Lung (tissue), 12 donors: ENCODE results near the gene RPF1. TPM values are rescaled to one million over a fixed set of nuclear protein-coding genes. Genes with fewer than 3 reads are reported as not detected.

Source experiments
- ATAC-seq: fragments of 200-7000 bp; cut with Tn5 transposase; one replicate; pipeline ENCODE4 v1.9.1; 2020; ENCODE audit warnings: moderate number of reproducible peaks; ENCODE audit not compliant: insufficient read depth, low FRiP score
- DNase-seq, 3 donors: peaks; one replicate each; pipeline ENCODE4 v3.0.0-alpha.2; 2013 to 2017
- H3K27ac ChIP-seq, 2 donors: one replicate each; pipeline ENCODE4 v1.5.1; 2013; ENCODE audit warnings: mild to moderate bottlenecking in 2 of 2, moderate library complexity in 2 of 2, control low read depth in 1 of 2, inconsistent platforms in 1 of 2, low read depth in 1 of 2, low read length in 1 of 2
- H3K27me3 ChIP-seq, 3 donors: one replicate each; pipeline ENCODE4 v1.5.1; 2013; ENCODE audit warnings: low read length in 2 of 3; ENCODE audit not compliant: control insufficient read depth in 3 of 3, insufficient read depth in 3 of 3
- H3K36me3 ChIP-seq, 4 donors: one replicate each; pipeline ENCODE4 v1.5.1; 2013; ENCODE audit warnings: low read length in 4 of 4, mild to moderate bottlenecking in 1 of 4, moderate library complexity in 1 of 4; ENCODE audit not compliant: control insufficient read depth in 4 of 4, insufficient read depth in 4 of 4
- H3K4me1 ChIP-seq, 5 donors: one replicate each; pipeline ENCODE4 v1.5.1; 2013; ENCODE audit warnings: low read length in 5 of 5, mild to moderate bottlenecking in 2 of 5, moderate library complexity in 1 of 5; ENCODE audit not compliant: control insufficient read depth in 5 of 5, insufficient read depth in 5 of 5
- H3K4me3 ChIP-seq: one replicate; pipeline ENCODE4 v1.5.1; 2013; ENCODE audit warnings: mild to moderate bottlenecking, control low read depth, moderate library complexity
- H3K9ac ChIP-seq, 2 donors: one replicate each; pipeline ENCODE4 v1.5.1; 2013; ENCODE audit warnings: low read length in 2 of 2, control low read depth in 1 of 2; ENCODE audit not compliant: insufficient read depth in 1 of 2
- H3K9me3 ChIP-seq, 4 donors: one replicate each; pipeline ENCODE4 v1.5.1; 2013; ENCODE audit warnings: low read length in 3 of 4, mild to moderate bottlenecking in 1 of 4, moderate library complexity in 1 of 4; ENCODE audit not compliant: control insufficient read depth in 4 of 4, insufficient read depth in 3 of 4
- WGBS, 2 donors: extraction: QIAGEN DNeasy Blood & Tissue Kit; methylation state at CpG; one replicate each; pipeline ENCODE4 v1.1.7; 2013; 5-methylcytosine and 5-hydroxymethylcytosine counted together
- polyA plus RNA-seq, 2 donors: library from polyadenylated mRNA; stranded (reverse); fragments of 200-250 nt; gene quantifications; one replicate each; pipeline ENCODE4 v1.2.1, GENCODE V29; 2013
- total RNA-seq, 2 donors: library from RNA; depleted of rRNA in 1 of 2; stranded (reverse); fragments of >200 nt in 1 of 2; gene quantifications; one replicate each; pipeline ENCODE4 v1.2.1, GENCODE V29; 2014 to 2021
- TF ChIP-seq, protein P1 (sequence below): IDR thresholded peaks from 2 replicates; pipeline ENCODE4 v1.5.1; 2012; ENCODE audit warnings: mild to moderate bottlenecking; ENCODE audit errors: control extremely low read depth, extremely low read depth
- donor health status: control.
- donor health status: control.
- donor health status: Bipolar disorder and iron deficiency.
- donor health status: healthy.
- donor health status: DM: yes; HTN: yes; CAD: no.

RPF1 gene
- total and polyA plus RNA-seq, 4 donors, result 22.2 to 47.2 (median 30.2) TPM

DNA sequence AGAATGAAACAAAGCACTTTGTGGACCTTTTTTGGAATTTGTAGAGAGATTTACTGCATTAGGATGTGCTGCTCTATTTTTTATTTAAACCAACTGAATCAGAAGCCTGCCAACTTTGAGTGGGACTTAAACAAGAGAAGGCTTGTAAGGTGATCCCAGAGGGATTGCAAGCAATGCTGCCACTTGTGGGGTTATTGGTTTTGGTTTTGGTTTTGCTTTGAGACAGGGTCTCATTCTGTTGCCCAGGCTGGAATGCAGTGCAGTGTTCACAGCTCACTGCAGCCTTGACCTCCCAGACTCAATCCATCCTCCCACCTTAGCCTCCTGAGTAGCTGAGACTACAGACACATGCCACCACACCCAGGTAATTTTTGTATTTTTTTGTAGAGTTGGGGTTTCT lies 59.5 kb downstream of the RPF1 start:
- H3K27me3 ChIP-seq, result no peaks in the 10 kb centered on the region
- H3K27ac ChIP-seq, result no peak overlapping the region
- no peaks in the 10 kb centered on the region for H3K9me3 ChIP-seq
- peaks cover 0 to 9% (median 2%) of the 10 kb centered on the region in 4 donors for H3K36me3 ChIP-seq
- no peak overlapping the region for H3K4me3 ChIP-seq
- no peaks in the 10 kb centered on the region for H3K4me1 ChIP-seq
- H3K9ac ChIP-seq, result no peak overlapping the region
- DNase-seq, result no peak
- TF ChIP-seq, protein P1, sequence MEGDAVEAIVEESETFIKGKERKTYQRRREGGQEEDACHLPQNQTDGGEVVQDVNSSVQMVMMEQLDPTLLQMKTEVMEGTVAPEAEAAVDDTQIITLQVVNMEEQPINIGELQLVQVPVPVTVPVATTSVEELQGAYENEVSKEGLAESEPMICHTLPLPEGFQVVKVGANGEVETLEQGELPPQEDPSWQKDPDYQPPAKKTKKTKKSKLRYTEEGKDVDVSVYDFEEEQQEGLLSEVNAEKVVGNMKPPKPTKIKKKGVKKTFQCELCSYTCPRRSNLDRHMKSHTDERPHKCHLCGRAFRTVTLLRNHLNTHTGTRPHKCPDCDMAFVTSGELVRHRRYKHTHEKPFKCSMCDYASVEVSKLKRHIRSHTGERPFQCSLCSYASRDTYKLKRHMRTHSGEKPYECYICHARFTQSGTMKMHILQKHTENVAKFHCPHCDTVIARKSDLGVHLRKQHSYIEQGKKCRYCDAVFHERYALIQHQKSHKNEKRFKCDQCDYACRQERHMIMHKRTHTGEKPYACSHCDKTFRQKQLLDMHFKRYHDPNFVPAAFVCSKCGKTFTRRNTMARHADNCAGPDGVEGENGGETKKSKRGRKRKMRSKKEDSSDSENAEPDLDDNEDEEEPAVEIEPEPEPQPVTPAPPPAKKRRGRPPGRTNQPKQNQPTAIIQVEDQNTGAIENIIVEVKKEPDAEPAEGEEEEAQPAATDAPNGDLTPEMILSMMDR, result no peak
- no peak for ATAC-seq

DNA sequence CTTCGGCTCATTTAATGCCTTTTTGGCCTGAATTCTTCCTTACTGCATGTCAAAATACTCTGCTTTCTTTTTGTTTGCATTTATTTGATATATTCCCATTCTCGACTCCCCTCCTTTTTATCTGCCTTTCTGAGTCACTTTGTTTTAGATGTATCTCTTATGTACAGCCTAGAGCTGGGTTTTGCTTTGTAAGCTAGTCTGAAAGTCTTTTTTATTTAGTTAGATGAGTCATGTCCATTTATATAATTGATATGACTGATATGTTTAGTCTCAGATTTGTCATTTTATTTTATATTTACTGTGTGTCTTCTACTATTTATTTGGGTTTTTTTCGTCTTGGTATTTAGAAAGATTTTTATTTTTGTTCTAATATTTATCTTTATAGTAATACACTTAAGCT lies 60.9 kb downstream of the RPF1 start:
- Histone ChIP-seq H3K36me3 (peaks cover 0 to 9% (median 2%) of the 10 kb centered on the region in 4 donors), H3K27me3 (no peaks in the 10 kb centered on the region), H3K9ac (no peak overlapping the region), H3K4me1 (no peaks in the 10 kb centered on the region), H3K9me3 (no peaks in the 10 kb centered on the region), H3K27ac (no peak overlapping the region), H3K4me3 (no peak overlapping the region)
- TF ChIP-seq, protein P1, result no peak
- ATAC-seq, result no peak
- DNase-seq, result no peak
- 90 to 96% methylated on average over 3 of the region's 3 CpGs for WGBS, 2 donors

DNA sequence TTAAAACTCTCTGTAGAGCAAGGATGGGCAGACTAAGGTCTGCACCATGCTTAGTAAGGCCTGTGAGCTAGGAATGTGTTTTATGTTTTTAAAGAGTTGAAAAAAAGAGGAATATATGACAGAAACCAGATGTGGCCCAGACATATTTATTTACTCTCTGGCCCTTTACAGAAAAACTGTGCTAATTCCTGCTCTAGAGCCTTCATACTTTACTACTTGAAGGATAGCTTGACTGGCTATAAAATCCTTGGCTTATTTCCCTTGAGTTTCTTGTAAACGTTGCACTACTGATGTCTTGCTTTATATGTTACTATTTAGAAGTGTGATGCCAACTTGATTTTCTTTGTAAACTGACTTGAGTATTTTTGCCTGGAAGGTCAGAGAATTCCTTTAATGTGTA lies 61.7 kb downstream of the RPF1 start:
- Histone ChIP-seq H3K36me3 (peaks cover 0 to 9% (median 2%) of the 10 kb centered on the region in 4 donors), H3K27ac (no peak overlapping the region), H3K9me3 (no peaks in the 10 kb centered on the region), H3K4me3 (no peak overlapping the region), H3K27me3 (no peaks in the 10 kb centered on the region), H3K4me1 (no peaks in the 10 kb centered on the region), H3K9ac (no peak overlapping the region)
- DNase-seq (peak in 2 of 3 donors; percentile 45 to 58), ATAC-seq (no peak)
- TF ChIP-seq, protein P1, result no peak
- 48 to 74% methylated on average over 1 of the region's 1 CpG for WGBS, 2 donors

DNA sequence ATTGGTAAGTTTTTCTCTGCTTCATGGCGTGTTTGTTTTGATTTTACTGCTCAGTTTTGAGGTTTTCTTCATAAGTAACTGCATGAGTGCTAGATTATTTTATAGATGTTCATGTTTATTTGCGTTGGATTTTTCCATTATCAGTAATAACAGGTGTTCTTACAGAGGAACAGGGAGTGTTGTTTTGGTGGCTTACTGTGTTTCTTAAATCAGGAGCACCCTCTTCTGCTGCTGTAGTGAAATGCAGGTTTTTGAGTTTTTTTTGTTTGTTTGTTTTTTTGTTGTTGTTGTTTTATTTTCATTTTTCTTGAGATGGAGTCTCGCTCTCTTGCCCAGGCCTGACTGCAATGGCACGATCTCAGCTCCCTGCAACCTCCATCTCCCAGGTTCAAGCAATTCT lies 62.6 kb downstream of the RPF1 start:
- Histone ChIP-seq H3K27ac (no peak overlapping the region), H3K4me3 (no peak overlapping the region), H3K9me3 (no peaks in the 10 kb centered on the region), H3K36me3 (peaks cover 0 to 9% (median 2%) of the 10 kb centered on the region in 4 donors), H3K9ac (no peak overlapping the region), H3K4me1 (no peaks in the 10 kb centered on the region), H3K27me3 (no peaks in the 10 kb centered on the region)
- ATAC-seq (no peak), DNase-seq (no peak)
- TF ChIP-seq, protein P1, result no peak
- 83 to 90% methylated on average over 4 of the region's 4 CpGs for WGBS, 2 donors
